Measurements from ENCODE around the gene PTTG1. TPM values are rescaled to one million over a fixed set of nuclear protein-coding genes. Genes with fewer than 3 reads are reported as not detected.
A peak's percentile ranks its signal among the peaks of the same experiment; 100 is the strongest.

Gene PTTG1
- total RNA-seq, 3 donors from 2014 or later: 12.5 to 17.7 (median 13.8) TPM

DNA sequence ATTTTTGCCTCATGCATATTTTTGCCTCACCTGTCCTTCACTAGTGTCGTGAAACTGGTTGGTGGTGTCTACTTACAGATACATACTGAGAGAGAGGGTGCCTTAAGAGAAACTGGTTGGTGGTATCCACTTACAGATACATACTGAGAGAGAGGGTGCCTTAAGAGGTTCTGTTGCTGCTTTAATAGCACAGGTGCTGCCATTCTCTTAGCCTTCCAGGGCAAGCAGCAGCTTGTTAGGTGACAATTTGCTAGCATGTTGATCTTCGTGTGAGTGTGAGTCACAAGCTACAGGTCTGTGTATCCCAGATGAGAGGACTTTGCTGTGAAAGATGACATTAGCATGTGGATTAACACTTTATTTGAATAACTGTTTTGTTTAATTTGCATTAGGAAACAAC lies 1.4 kb downstream of the PTTG1 start:
- H3K27me3 ChIP-seq: no peaks in the 10 kb centered on the region
- no peaks in the 10 kb centered on the region for H3K36me3 ChIP-seq
- no peaks in the 10 kb centered on the region for H3K4me1 ChIP-seq
- no peak for TF ChIP-seq POLR2AphosphoS5 (IDR thresholded peaks at IDR 0.05)
- TF ChIP-seq POLR2A (IDR thresholded peaks at IDR 0.05): no peak
- TF ChIP-seq, protein P1, sequence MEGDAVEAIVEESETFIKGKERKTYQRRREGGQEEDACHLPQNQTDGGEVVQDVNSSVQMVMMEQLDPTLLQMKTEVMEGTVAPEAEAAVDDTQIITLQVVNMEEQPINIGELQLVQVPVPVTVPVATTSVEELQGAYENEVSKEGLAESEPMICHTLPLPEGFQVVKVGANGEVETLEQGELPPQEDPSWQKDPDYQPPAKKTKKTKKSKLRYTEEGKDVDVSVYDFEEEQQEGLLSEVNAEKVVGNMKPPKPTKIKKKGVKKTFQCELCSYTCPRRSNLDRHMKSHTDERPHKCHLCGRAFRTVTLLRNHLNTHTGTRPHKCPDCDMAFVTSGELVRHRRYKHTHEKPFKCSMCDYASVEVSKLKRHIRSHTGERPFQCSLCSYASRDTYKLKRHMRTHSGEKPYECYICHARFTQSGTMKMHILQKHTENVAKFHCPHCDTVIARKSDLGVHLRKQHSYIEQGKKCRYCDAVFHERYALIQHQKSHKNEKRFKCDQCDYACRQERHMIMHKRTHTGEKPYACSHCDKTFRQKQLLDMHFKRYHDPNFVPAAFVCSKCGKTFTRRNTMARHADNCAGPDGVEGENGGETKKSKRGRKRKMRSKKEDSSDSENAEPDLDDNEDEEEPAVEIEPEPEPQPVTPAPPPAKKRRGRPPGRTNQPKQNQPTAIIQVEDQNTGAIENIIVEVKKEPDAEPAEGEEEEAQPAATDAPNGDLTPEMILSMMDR (IDR thresholded peaks at IDR 0.05): no peak
- intact Hi-C loops (cut with DNase I; ENCODE audit: low total_unique reads): no loop called here
- H3K4me3 ChIP-seq: no peak overlapping the region
- H3K27ac ChIP-seq: no peak overlapping the region
- DNase-seq (ENCODE audit: low spot score in 2 of 2): no peak
- H3K9me3 ChIP-seq: no peaks in the 10 kb centered on the region

DNA sequence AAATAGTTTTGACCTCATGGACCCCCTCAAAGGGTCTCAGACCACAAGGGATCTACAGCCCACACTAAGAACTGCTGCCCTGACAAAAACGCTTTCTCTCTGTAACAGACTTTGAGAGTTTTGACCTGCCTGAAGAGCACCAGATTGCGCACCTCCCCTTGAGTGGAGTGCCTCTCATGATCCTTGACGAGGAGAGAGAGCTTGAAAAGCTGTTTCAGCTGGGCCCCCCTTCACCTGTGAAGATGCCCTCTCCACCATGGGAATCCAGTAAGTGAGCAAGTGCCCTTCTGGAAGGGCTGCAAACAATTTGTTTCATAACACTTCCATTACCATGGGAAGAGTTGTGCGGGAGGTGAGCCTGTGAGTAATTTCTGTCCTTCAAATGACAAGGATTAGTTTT lies 6.0 kb downstream of the PTTG1 start:
- Histone ChIP-seq H3K27ac (no peak overlapping the region), H3K4me3 (no peak overlapping the region), H3K9me3 (no peaks in the 10 kb centered on the region), H3K27me3 (no peaks in the 10 kb centered on the region), H3K4me1 (no peaks in the 10 kb centered on the region), H3K36me3 (no peaks in the 10 kb centered on the region)
- intact Hi-C loops (cut with DNase I; ENCODE audit: low total_unique reads): no loop called here
- DNase-seq (ENCODE audit: low spot score in 2 of 2): no peak
- TF ChIP-seq, protein P1 (IDR thresholded peaks at IDR 0.05): no peak
- TF ChIP-seq POLR2AphosphoS5 (IDR thresholded peaks at IDR 0.05) (no peak), POLR2A (IDR thresholded peaks at IDR 0.05) (no peak)

DNA sequence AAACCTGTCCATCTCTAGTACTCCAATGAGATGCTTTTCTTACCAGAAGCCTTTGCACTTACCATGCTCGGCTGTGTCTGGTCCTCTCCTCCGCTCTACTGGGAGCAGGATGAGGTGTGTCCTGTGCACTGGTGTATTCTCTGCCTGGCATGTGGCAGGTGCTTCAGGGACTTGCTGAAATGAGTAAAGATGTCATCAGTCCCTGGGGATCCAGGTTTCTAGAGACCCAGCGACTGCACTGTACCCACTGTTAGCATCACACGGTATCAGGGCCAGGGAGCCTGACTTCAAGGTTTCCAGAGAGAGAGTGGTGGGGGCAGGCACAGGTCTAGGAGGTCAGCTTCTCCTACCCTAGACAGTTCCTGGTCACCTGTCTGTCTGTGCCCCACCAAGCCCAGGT lies 10.5 kb downstream of the PTTG1 start:
- H3K36me3 ChIP-seq: no peaks in the 10 kb centered on the region
- no peaks in the 10 kb centered on the region for H3K27me3 ChIP-seq
- H3K4me1 ChIP-seq: no peaks in the 10 kb centered on the region
- H3K9me3 ChIP-seq: no peaks in the 10 kb centered on the region
- H3K27ac ChIP-seq: no peak overlapping the region
- H3K4me3 ChIP-seq: no peak overlapping the region
- no peak for DNase-seq (ENCODE audit: low spot score in 2 of 2)
- TF ChIP-seq, protein P1 (IDR thresholded peaks at IDR 0.05): no peak
- TF ChIP-seq POLR2AphosphoS5 (IDR thresholded peaks at IDR 0.05): no peak
- no peak for TF ChIP-seq POLR2A (IDR thresholded peaks at IDR 0.05)
- intact Hi-C loops (cut with DNase I; ENCODE audit: low total_unique reads): no loop called here

DNA sequence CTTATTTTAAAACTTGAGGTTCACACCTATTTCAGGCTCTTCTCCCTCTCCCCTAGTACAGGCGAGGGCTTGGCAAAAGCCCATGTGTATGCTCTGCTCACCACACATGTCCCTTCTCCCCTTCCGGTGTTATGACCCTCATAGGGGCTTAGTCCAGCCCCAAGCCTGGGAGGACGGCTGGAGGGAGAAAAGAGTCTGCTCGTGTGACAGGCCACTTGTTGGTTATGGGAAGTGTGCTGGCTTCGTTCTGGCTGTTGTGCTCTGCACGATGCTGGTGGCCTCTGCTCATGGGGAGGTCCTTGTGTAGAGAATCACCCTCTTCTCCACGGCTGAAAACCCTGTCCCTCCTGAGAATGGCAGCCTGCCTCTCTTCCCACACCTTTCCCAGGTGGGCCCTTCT lies 11.1 kb downstream of the PTTG1 start:
- intact Hi-C loops (cut with DNase I; ENCODE audit: low total_unique reads): no loop called here
- no peaks in the 10 kb centered on the region for H3K36me3 ChIP-seq
- TF ChIP-seq, protein P1 (IDR thresholded peaks at IDR 0.05): no peak
- TF ChIP-seq POLR2AphosphoS5 (IDR thresholded peaks at IDR 0.05) (no peak), POLR2A (IDR thresholded peaks at IDR 0.05) (no peak)
- H3K27me3 ChIP-seq: no peaks in the 10 kb centered on the region
- DNase-seq (ENCODE audit: low spot score in 2 of 2): no peak
- no peaks in the 10 kb centered on the region for H3K9me3 ChIP-seq
- no peaks in the 10 kb centered on the region for H3K4me1 ChIP-seq
- no peak overlapping the region for H3K27ac ChIP-seq
- no peak overlapping the region for H3K4me3 ChIP-seq

DNA sequence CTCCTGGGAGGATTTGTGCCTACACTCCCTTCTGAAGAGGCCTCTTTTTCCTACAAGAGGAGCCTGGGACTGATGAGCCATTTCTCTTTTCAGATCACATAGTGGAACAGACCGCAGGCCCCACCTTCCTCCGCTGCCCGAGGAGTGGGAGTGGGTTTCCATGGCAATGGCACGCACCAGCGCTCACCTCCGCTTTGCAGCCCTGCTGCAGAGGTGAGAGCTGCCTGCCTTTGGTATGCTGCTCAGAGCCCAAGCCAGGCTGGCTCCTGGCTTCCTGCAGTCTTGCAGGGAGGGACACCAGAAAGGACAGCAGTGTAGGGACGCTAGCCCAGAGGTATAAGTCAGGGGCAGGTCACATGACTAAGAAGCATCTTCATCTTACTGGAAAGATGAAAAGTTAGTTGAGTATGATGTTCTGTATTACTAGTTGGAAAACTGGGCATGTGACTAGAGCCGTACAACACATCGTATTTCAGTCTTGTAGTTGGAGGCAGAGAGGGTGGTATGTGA lies 12.4 kb downstream of the PTTG1 start:
- Histone ChIP-seq H3K4me3 (no peak overlapping the region), H3K27me3 (no peaks in the 10 kb centered on the region), H3K36me3 (no peaks in the 10 kb centered on the region), H3K9me3 (no peaks in the 10 kb centered on the region), H3K27ac (no peak overlapping the region), H3K4me1 (no peaks in the 10 kb centered on the region)
- intact Hi-C loops (cut with DNase I; ENCODE audit: low total_unique reads): no loop called here
- peak in 1 of 2 donors; percentile 45 for DNase-seq (ENCODE audit: low spot score in 2 of 2)
- TF ChIP-seq POLR2AphosphoS5 (IDR thresholded peaks at IDR 0.05) (no peak), POLR2A (IDR thresholded peaks at IDR 0.05) (no peak)
- TF ChIP-seq, protein P1 (IDR thresholded peaks at IDR 0.05): no peak

All from breast epithelium (tissue), 4 donors.